ENCODE data around the gene B9D1.

GRCh38 chr17:19322129-19322505 lies 40.4 kb downstream of the B9D1 start:
- TF ChIP-seq SP1 (IDR thresholded peaks at IDR 0.05) = no peak
- no peak for TF ChIP-seq SP1 (CRISPR knock-in tag; IDR thresholded peaks at IDR 0.05)
- no peak for TF ChIP-seq MAF1 (CRISPR knock-in tag; IDR thresholded peaks at IDR 0.05; ENCODE audit: borderline replicate concordance)
- no peak for TF ChIP-seq NR2F1 (CRISPR knock-in tag; IDR thresholded peaks at IDR 0.05)
- TF ChIP-seq SP5 (CRISPR knock-in tag; IDR thresholded peaks at IDR 0.05; ENCODE audit: borderline replicate concordance, low read depth) = no peak
- TF ChIP-seq, protein P1, sequence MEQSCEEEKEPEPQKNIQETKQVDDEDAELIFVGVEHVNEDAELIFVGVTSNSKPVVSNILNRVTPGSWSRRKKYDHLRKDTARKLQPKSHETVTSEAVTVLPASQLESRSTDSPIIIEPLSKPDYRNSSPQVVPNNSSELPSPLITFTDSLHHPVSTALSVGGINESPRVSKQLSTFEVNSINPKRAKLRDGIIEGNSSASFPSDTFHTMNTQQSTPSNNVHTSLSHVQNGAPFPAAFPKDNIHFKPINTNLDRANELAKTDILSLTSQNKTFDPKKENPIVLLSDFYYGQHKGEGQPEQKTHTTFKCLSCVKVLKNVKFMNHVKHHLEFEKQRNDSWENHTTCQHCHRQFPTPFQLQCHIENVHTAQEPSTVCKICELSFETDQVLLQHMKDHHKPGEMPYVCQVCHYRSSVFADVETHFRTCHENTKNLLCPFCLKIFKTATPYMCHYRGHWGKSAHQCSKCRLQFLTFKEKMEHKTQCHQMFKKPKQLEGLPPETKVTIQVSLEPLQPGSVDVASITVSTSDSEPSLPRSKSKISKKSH (CRISPR knock-in tag; IDR thresholded peaks at IDR 0.05; ENCODE audit: borderline replicate concordance) = no peak
